ENCODE measurements around the gene RRM2. TPM values are rescaled to one million over a fixed set of nuclear protein-coding genes. Genes with fewer than 3 reads are reported as not detected.

Gene RRM2
- total and polyA plus RNA-seq, 2 of the 4 experiments (the other 2 are of a cell fraction), result 53.6 to 68.5 TPM

- Histone ChIP-seq H3K4me3 (ENCODE audit: insufficient read depth, low read depth, low read length) (no peak overlapping the region), H2AK5ac (ENCODE audit: low read depth, low read length) (no peak overlapping the region), H2AK9ac (replicated peaks; ENCODE audit: low read depth, low read length, poor library complexity) (peak overlapping the region; percentile 25), H2BK15ac (ENCODE audit: low read depth, low read length) (no peak overlapping the region), H2BK120ac (ENCODE audit: low read depth, low read length) (no peak overlapping the region), H4K8ac (ENCODE audit: low read depth in 2 of 2, low read length in 2 of 2) (no peak overlapping the region), H3K79me1 (ENCODE audit: low read depth in 1 of 2, low read length in 2 of 2) (no peaks in the 10 kb centered on the region), H3K27ac (ENCODE audit: insufficient read depth, low read length) (no peak overlapping the region), H3K14ac (replicated peaks; ENCODE audit: low read depth, low read length) (no peak overlapping the region), H2AFZ (replicated peaks; ENCODE audit: low read length, poor library complexity) (peak overlapping the region; percentile 59), H4K5ac (ENCODE audit: low read depth, low read length) (no peak overlapping the region), H4K91ac (ENCODE audit: insufficient read depth, low read depth, low read length) (no peak overlapping the region), H3K9ac (ENCODE audit: low read depth, low read length) (no peak overlapping the region), H3K36me3 (ENCODE audit: control insufficient read depth, insufficient read depth, low read length) (no peaks in the 10 kb centered on the region), H2BK20ac (ENCODE audit: low read depth, low read length) (no peak overlapping the region), H3K9me3 (ENCODE audit: control insufficient read depth, insufficient read depth, low read length) (no peaks in the 10 kb centered on the region), H3K18ac (ENCODE audit: low read depth, low read length) (no peak overlapping the region), H4K20me1 (ENCODE audit: insufficient read depth, low read length) (no peaks in the 10 kb centered on the region), H3K56ac (ENCODE audit: extremely low read depth, insufficient read depth, low read length) (no peak overlapping the region), H3K4ac (ENCODE audit: low read depth, low read length) (no peak overlapping the region), H3K9me1 (ENCODE audit: insufficient read depth, low read length) (no peaks in the 10 kb centered on the region), H2BK5ac (ENCODE audit: low read depth, low read length, poor library complexity, severe bottlenecking) (no peak overlapping the region), H3K4me2 (ENCODE audit: low read depth, low read length) (no peak overlapping the region), H3K27me3 (ENCODE audit: control insufficient read depth, insufficient read depth, low read length) (no peaks in the 10 kb centered on the region), H3K23ac (ENCODE audit: low read depth, low read length) (no peak overlapping the region), H3K4me1 (ENCODE audit: control insufficient read depth, insufficient read depth, low read length) (peaks cover 10% of the 10 kb centered on the region)
- ChIA-PET POLR2A (ENCODE audit: unreplicated experiment) (no interaction called here), CTCF (no interaction called here)
- no TSS peak for BruUV-seq (replicated peaks)
- intact Hi-C loops (cut with micrococcal nuclease) (no loop called here), dilution Hi-C loops (cut with HindIII; ENCODE audit: low sequenced_read_pairs, unreplicated experiment) (no loop called here), in situ Hi-C loops (cut with MboI; ENCODE audit: low sequenced_read_pairs) (no loop called here)
- no CpG with 5 or more reads among the region's 11 CpGs for WGBS, 2 experiments (ENCODE audit: extremely low coverage in 2 of 2, insufficient read length in 1 of 2)
- DNase-seq, result peak; percentile 19
- no peak for ATAC-seq (ENCODE audit: low read depth)
- TF ChIP-seq, protein P1, sequence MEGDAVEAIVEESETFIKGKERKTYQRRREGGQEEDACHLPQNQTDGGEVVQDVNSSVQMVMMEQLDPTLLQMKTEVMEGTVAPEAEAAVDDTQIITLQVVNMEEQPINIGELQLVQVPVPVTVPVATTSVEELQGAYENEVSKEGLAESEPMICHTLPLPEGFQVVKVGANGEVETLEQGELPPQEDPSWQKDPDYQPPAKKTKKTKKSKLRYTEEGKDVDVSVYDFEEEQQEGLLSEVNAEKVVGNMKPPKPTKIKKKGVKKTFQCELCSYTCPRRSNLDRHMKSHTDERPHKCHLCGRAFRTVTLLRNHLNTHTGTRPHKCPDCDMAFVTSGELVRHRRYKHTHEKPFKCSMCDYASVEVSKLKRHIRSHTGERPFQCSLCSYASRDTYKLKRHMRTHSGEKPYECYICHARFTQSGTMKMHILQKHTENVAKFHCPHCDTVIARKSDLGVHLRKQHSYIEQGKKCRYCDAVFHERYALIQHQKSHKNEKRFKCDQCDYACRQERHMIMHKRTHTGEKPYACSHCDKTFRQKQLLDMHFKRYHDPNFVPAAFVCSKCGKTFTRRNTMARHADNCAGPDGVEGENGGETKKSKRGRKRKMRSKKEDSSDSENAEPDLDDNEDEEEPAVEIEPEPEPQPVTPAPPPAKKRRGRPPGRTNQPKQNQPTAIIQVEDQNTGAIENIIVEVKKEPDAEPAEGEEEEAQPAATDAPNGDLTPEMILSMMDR (conservative IDR thresholded peaks at IDR 0.05; ENCODE audit: low read depth, low read length), result no peak
- no peak for TF ChIP-seq MAFK (IDR thresholded peaks at IDR 0.05; ENCODE audit: low read depth, low read length)
- TF ChIP-seq BHLHE40 (IDR thresholded peaks at IDR 0.05; ENCODE audit: low read depth, low read length), result no peak
- TF ChIP-seq SMC3 (IDR thresholded peaks at IDR 0.05; ENCODE audit: low read depth, low read length), result no peak
- TF ChIP-seq RAD21 (IDR thresholded peaks at IDR 0.05; ENCODE audit: low read length), result no peak
- TF ChIP-seq CHD1 (IDR thresholded peaks at IDR 0.05; ENCODE audit: low read depth, low read length), result no peak
- TF ChIP-seq, protein P2, sequence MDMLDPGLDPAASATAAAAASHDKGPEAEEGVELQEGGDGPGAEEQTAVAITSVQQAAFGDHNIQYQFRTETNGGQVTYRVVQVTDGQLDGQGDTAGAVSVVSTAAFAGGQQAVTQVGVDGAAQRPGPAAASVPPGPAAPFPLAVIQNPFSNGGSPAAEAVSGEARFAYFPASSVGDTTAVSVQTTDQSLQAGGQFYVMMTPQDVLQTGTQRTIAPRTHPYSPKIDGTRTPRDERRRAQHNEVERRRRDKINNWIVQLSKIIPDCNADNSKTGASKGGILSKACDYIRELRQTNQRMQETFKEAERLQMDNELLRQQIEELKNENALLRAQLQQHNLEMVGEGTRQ (IDR thresholded peaks at IDR 0.05; ENCODE audit: low read depth, low read length), result no peak
- TF ChIP-seq MAZ (IDR thresholded peaks at IDR 0.05; ENCODE audit: borderline replicate concordance, low read depth, low read length), result no peak
These were observed 47.0 kb downstream of the RRM2 start for GRCh38 chr2:10169581-10169980.
